PC-3 (cell line): ENCODE results near the gene REC114. TPM values are rescaled to one million over a fixed set of nuclear protein-coding genes. Genes with fewer than 3 reads are reported as not detected.

ENCODE experiments used
- ATAC-seq: fragments of 200-7000 bp; cut with Tn5 transposase; 2 replicates; pipeline ENCODE4 v1.9.1; 2020; ENCODE audit warnings: mild to moderate bottlenecking, moderate library complexity
- BruUV-seq: library from RNA; stranded (reverse); fragments of 400-500 nt; replicated peaks from 2 replicates; lab custom pipeline; 2021; lab: Mats Ljungman, UMichigan
- CTCF ChIA-PET: fragments of 300-600 bp; sonication (Branson Sonifier 250); formaldehyde crosslinking; loops from one replicate; lab custom pipeline; 2022; ENCODE audit warnings: antibody characterized with exemption; lab: Charles Lee
- POLR2A ChIA-PET: fragments of 300-600 bp; sonication (Branson Sonifier 250); formaldehyde crosslinking; loops from one replicate; lab custom pipeline; 2022; ENCODE audit warnings: antibody characterized with exemption; ENCODE audit not compliant: unreplicated experiment; lab: Charles Lee
- DNase-seq: peaks from one replicate; pipeline ENCODE4 v3.0.0-alpha.2; 2015
- H2AFZ ChIP-seq: fragments of 300-600 bp; sonication (generic); 2 replicates; pipeline ENCODE4 v1.6.0; 2016; ENCODE audit warnings: antibody characterized with exemption, low read length
- H3F3A ChIP-seq: fragments of 300-600 bp; sonication (generic); one replicate; pipeline ENCODE4 v1.6.0; 2017; ENCODE audit warnings: antibody characterized with exemption, low read length, control low read depth, mild to moderate bottlenecking; ENCODE audit not compliant: unreplicated experiment
- H3K27ac ChIP-seq: fragments of 300-600 bp; sonication (generic); 2 replicates; pipeline ENCODE4 v1.5.1; 2016; ENCODE audit warnings: mild to moderate bottlenecking, low read length
- H3K27me3 ChIP-seq: fragments of 300-600 bp; sonication (generic); 2 replicates; pipeline ENCODE4 v1.6.1; 2016; ENCODE audit warnings: low read length, mixed read lengths
- H3K36me3 ChIP-seq: fragments of 300-600 bp; sonication (generic); 2 replicates; pipeline ENCODE4 v1.6.1; 2016; ENCODE audit warnings: low read depth, mixed run types, low read length, mixed read lengths
- H3K4me1 ChIP-seq: fragments of 300-600 bp; sonication (generic); 2 replicates; pipeline ENCODE4 v1.5.1; 2016; ENCODE audit warnings: low read length; ENCODE audit not compliant: insufficient read depth
- H3K4me2 ChIP-seq: fragments of 300-600 bp; sonication (generic); 2 replicates; pipeline ENCODE4 v1.6.0; 2016; ENCODE audit warnings: low read length
- H3K4me3 ChIP-seq: fragments of 300-600 bp; sonication (generic); 2 replicates; pipeline ENCODE4 v1.5.1; 2016; ENCODE audit warnings: mild to moderate bottlenecking, low read length, mixed read lengths
- H3K79me2 ChIP-seq: fragments of 300-600 bp; sonication (generic); 2 replicates; pipeline ENCODE4 v1.6.1; 2017; ENCODE audit warnings: low read length, mixed read lengths
- H3K9ac ChIP-seq: fragments of 300-600 bp; sonication (generic); 2 replicates; pipeline ENCODE4 v1.6.0; 2016; ENCODE audit warnings: mild to moderate bottlenecking, low read length
- H3K9me2 ChIP-seq: fragments of 300-600 bp; sonication (generic); replicated peaks from 2 replicates; pipeline ENCODE4 v1.6.1; 2016; ENCODE audit warnings: mixed run types, low read length, mixed read lengths
- H3K9me3 ChIP-seq: fragments of 300-600 bp; sonication (generic); 2 replicates; pipeline ENCODE4 v1.6.1; 2016; ENCODE audit warnings: low read length, mixed read lengths
- H4K20me1 ChIP-seq: fragments of 300-600 bp; sonication (generic); 2 replicates; pipeline ENCODE4 v1.6.1; 2016; ENCODE audit warnings: low read length, mixed read lengths
- CTCF ChIP-seq: fragments of 300-600 bp; sonication (generic); conservative IDR thresholded peaks from 2 replicates; pipeline ENCODE4 v1.5.1; 2017; ENCODE audit warnings: antibody characterized with exemption, low read depth, mild to moderate bottlenecking, low read length
- EZH2 ChIP-seq: fragments of 300-600 bp; sonication (generic); IDR thresholded peaks from one replicate; pipeline ENCODE4 v1.6.1; 2017; ENCODE audit warnings: antibody characterized with exemption, mild to moderate bottlenecking, low read length; ENCODE audit not compliant: unreplicated experiment
- EZH2phosphoT487 ChIP-seq: fragments of 300-600 bp; sonication (generic); IDR thresholded peaks from 2 replicates; pipeline ENCODE4 v1.6.1; 2018; ENCODE audit warnings: mild to moderate bottlenecking, antibody characterized with exemption, low read length, borderline replicate concordance
- intact Hi-C: fragments of 100-400 bp; cut with micrococcal nuclease; formaldehyde crosslinking; loops from 2 replicates; pipeline ENCODE4 v1.9.0; 2023
- total RNA-seq: library from RNA; depleted of rRNA; stranded (reverse); fragments of >200 nt; gene quantifications from 2 replicates; pipeline ENCODE4 v1.2.3, GENCODE V29; 2014

Gene REC114
- total RNA-seq, 1 experiment from 2014 or later: not detected

- Histone ChIP-seq H3K4me1 (no peaks in the 10 kb centered on the region), H4K20me1 (no peaks in the 10 kb centered on the region), H3F3A (no peaks in the 10 kb centered on the region), H3K79me2 (no peaks in the 10 kb centered on the region), H3K27me3 (no peaks in the 10 kb centered on the region), H3K4me2 (no peak overlapping the region), H3K27ac (no peak overlapping the region), H3K9me2 (no peaks in the 10 kb centered on the region), H3K36me3 (peaks cover 44% of the 10 kb centered on the region), H2AFZ (no peak overlapping the region), H3K9ac (no peak overlapping the region), H3K4me3 (no peak overlapping the region), H3K9me3 (no peaks in the 10 kb centered on the region)
- ChIA-PET CTCF (no interaction called here), POLR2A (no interaction called here)
- no peak for DNase-seq
- TF ChIP-seq EZH2 (no peak), EZH2phosphoT487 (no peak), CTCF (no peak)
- no TSS peak for BruUV-seq
- intact Hi-C loops: no loop called here
- ATAC-seq: no peak
These were observed 141.9 kb downstream of the REC114 start for GRCh38 chr15:73584699-73585420.

- ATAC-seq (no peak), DNase-seq (no peak)
- no TSS peak for BruUV-seq
- H3F3A ChIP-seq: no peaks in the 10 kb centered on the region
- no peaks in the 10 kb centered on the region for H3K4me1 ChIP-seq
- no peaks in the 10 kb centered on the region for H4K20me1 ChIP-seq
- no peaks in the 10 kb centered on the region for H3K9me3 ChIP-seq
- no peak overlapping the region for H3K9ac ChIP-seq
- CTCF ChIA-PET: interaction anchor here (0.6 kb wide), 1 partner anchor 15 kb away, joined by 3 read pairs; no protein-coding TSS in a partner anchor
- no peak overlapping the region for H3K4me2 ChIP-seq
- intact Hi-C loops: no loop called here
- H3K79me2 ChIP-seq: no peaks in the 10 kb centered on the region
- TF ChIP-seq EZH2 (no peak), EZH2phosphoT487 (no peak), CTCF (no peak)
- H3K4me3 ChIP-seq: no peak overlapping the region
- no peak overlapping the region for H3K27ac ChIP-seq
- H3K27me3 ChIP-seq: no peaks in the 10 kb centered on the region
- H3K9me2 ChIP-seq: no peaks in the 10 kb centered on the region
- no peak overlapping the region for H2AFZ ChIP-seq
- peaks cover 46% of the 10 kb centered on the region for H3K36me3 ChIP-seq
- POLR2A ChIA-PET: no interaction called here
These were observed 143.1 kb downstream of the REC114 start for GRCh38 chr15:73585871-73586654.
